GM23338 (cell line): ENCODE results near the gene SLC35F1.

Source experiments
- CREB1 ChIP-seq: fragments of 250-450 bp; sonication (Bioruptor Pico); IDR thresholded peaks from 2 replicates; pipeline ENCODE4 v1.5.0; 2020; ENCODE audit warnings: low read depth, mild to moderate bottlenecking, moderate library complexity
- ETS1 ChIP-seq: IDR thresholded peaks from 2 replicates; pipeline ENCODE4 v1.6.1; 2016; ENCODE audit warnings: antibody characterized with exemption
- EZH2 ChIP-seq: fragments of 200-600 bp; sonication (generic); IDR thresholded peaks from one replicate; pipeline ENCODE4 v1.8.0; 2017; ENCODE audit warnings: antibody characterized with exemption, mild to moderate bottlenecking, low read depth; ENCODE audit not compliant: unreplicated experiment
- EZH2phosphoT487 ChIP-seq: fragments of 200-600 bp; sonication (generic); IDR thresholded peaks from one replicate; pipeline ENCODE4 v1.8.1; 2018; ENCODE audit warnings: antibody characterized with exemption; ENCODE audit not compliant: unreplicated experiment
- POLR2AphosphoS5 ChIP-seq: IDR thresholded peaks from 2 replicates; pipeline ENCODE4 v1.6.1; 2016; ENCODE audit warnings: antibody characterized with exemption, low read depth
- ZNF114 ChIP-seq: fragments of 250-450 bp; sonication (Bioruptor Pico); IDR thresholded peaks from 2 replicates; pipeline ENCODE4 v1.5.0; 2020; ENCODE audit warnings: mild to moderate bottlenecking, moderate library complexity
- ZNF331 ChIP-seq: fragments of 250-450 bp; sonication (Bioruptor Pico); IDR thresholded peaks from 2 replicates; pipeline ENCODE4 v1.5.0; 2020; ENCODE audit warnings: low read depth, mild to moderate bottlenecking, moderate library complexity
- TF ChIP-seq, protein P1 (sequence below), 2 experiments: fragments of 200-600 bp in 1 of 2; sonication (generic) in 1 of 2; conservative IDR thresholded peaks; 2 replicates each; pipeline versions ENCODE4 v1.5.1 to v1.6.1; 2016 to 2017; ENCODE audit warnings: antibody characterized with exemption in 2 of 2, low read depth in 2 of 2, mild to moderate bottlenecking in 2 of 2, moderate library complexity in 1 of 2
- TF ChIP-seq, protein P2 (sequence below): IDR thresholded peaks from one replicate; pipeline ENCODE4 v1.6.1; 2018; ENCODE audit warnings: antibody characterized with exemption; ENCODE audit not compliant: unreplicated experiment

GRCh38 chr6:117974914-117975627, 68.0 kb downstream of the SLC35F1 start:
- TF ChIP-seq CREB1 (CRISPR knock-in tag): no peak
- TF ChIP-seq, protein P1, sequence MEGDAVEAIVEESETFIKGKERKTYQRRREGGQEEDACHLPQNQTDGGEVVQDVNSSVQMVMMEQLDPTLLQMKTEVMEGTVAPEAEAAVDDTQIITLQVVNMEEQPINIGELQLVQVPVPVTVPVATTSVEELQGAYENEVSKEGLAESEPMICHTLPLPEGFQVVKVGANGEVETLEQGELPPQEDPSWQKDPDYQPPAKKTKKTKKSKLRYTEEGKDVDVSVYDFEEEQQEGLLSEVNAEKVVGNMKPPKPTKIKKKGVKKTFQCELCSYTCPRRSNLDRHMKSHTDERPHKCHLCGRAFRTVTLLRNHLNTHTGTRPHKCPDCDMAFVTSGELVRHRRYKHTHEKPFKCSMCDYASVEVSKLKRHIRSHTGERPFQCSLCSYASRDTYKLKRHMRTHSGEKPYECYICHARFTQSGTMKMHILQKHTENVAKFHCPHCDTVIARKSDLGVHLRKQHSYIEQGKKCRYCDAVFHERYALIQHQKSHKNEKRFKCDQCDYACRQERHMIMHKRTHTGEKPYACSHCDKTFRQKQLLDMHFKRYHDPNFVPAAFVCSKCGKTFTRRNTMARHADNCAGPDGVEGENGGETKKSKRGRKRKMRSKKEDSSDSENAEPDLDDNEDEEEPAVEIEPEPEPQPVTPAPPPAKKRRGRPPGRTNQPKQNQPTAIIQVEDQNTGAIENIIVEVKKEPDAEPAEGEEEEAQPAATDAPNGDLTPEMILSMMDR (conservative IDR thresholded peaks at IDR 0.05; ENCODE audit: low read depth in 2 of 2): no peak
- TF ChIP-seq POLR2AphosphoS5: no peak
- no peak for TF ChIP-seq EZH2
- TF ChIP-seq, protein P2, sequence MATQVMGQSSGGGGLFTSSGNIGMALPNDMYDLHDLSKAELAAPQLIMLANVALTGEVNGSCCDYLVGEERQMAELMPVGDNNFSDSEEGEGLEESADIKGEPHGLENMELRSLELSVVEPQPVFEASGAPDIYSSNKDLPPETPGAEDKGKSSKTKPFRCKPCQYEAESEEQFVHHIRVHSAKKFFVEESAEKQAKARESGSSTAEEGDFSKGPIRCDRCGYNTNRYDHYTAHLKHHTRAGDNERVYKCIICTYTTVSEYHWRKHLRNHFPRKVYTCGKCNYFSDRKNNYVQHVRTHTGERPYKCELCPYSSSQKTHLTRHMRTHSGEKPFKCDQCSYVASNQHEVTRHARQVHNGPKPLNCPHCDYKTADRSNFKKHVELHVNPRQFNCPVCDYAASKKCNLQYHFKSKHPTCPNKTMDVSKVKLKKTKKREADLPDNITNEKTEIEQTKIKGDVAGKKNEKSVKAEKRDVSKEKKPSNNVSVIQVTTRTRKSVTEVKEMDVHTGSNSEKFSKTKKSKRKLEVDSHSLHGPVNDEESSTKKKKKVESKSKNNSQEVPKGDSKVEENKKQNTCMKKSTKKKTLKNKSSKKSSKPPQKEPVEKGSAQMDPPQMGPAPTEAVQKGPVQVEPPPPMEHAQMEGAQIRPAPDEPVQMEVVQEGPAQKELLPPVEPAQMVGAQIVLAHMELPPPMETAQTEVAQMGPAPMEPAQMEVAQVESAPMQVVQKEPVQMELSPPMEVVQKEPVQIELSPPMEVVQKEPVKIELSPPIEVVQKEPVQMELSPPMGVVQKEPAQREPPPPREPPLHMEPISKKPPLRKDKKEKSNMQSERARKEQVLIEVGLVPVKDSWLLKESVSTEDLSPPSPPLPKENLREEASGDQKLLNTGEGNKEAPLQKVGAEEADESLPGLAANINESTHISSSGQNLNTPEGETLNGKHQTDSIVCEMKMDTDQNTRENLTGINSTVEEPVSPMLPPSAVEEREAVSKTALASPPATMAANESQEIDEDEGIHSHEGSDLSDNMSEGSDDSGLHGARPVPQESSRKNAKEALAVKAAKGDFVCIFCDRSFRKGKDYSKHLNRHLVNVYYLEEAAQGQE: no peak
- no peak for TF ChIP-seq EZH2phosphoT487
- no peak for TF ChIP-seq ZNF331 (CRISPR knock-in tag)
- no peak for TF ChIP-seq ZNF114 (CRISPR knock-in tag)
- TF ChIP-seq ETS1: no peak
